ENCODE measurements around the gene MAP2K1. TPM values are rescaled to one million over a fixed set of nuclear protein-coding genes. Genes with fewer than 3 reads are reported as not detected.
"Not testable (repeated sequence)": the region's sequence is repeated elsewhere in the genome, so short reads cannot be mapped to it uniquely, and the experiment has no call there.

Gene MAP2K1
- total RNA-seq, 2 donors from 2014 or later = 44.7 to 45.9 TPM

DNA sequence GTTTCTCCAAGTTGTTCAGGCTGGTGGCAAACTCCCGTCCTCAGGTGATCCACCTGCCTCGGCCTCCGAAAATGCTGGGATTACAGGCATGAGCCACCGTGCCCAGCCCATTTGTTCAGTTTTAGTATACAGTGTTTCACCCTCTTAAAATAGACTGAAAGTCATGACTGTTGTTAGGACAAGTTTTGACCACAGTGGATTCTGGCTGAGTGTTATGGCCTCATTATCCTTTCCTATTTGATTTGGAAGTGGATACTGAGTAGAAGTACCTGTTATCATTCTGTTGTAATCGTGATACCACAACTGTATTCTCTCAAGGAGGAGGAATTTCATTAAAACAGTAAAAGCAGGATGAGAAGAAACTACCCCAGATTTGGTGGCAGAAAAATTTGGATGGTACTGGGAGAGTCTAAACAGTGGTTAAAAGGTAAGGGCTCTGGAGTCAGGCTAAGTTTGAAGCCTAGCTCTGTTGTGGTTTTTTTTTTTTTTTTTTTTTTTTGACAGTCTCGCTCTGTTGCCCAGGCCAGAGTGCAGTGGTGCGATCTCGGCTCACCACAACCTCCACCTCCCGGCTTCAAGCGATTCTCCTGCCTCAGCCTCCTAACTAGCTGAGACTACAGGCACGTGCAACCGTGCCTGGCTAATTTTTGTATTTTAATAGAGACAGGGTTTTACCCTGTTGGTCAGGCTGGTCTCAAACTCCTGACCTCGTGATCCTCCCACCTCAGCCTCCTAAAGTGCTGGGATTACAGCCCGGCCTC is 2.6 kb downstream of the MAP2K1 start:
- no peak for DNase-seq
- ATAC-seq = no peak
- intact Hi-C loops (cut with DNase I, micrococcal nuclease) = loop anchor here in 1 of 2 donors (5.0 kb wide), 1 partner anchor 108 kb away; the partner anchor contains the start of gene SNAPC5

DNA sequence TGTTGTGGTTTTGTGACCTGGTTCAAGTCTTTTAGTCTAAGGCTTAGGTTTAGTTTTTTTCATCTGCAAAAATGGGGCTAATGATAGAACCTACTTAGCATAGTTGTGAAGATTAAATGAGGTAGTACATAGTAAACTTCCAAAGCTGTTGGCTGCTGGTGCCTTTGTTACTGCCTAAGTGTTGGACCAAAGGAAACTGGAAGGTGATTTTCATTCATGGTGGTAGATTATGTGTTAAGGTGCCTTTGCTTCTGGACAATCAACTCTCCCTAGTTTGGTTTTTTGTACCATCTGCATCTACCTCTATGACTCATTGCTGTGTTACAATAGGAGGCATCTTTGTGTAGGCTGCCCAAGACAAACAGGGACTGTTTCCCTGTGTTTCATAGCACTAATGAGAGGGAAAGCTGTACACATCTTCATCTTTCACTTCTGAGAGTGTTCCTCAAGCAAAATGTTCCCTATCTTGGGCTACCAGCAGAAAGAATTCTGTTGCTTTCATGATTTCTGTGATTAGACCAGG is 3.2 kb downstream of the MAP2K1 start:
- intact Hi-C loops (cut with DNase I, micrococcal nuclease) = loop anchor here in 1 of 2 donors (5.0 kb wide), 1 partner anchor 107 kb away; the partner anchor contains the start of gene SNAPC5
- ATAC-seq (no peak), DNase-seq (no peak)

DNA sequence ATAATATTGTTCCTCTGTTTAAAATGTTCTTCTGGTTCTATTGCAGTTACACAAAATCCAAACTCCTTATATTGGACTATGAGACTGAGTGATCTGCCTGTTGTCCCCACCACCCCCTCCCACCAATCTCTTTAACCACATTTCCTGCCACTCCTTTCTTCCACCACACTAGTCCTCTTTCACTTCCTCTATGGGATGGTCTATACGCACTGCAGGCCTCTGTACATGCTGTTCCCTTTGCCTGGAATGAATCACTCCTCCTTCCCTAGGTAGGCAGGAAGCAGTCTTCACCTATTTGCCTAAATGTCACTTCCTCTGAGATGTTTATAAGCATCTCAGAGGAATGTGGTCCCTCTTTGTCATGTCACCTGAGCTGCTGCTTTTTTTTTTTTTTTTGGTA is 4.0 kb downstream of the MAP2K1 start:
- intact Hi-C loops (cut with DNase I, micrococcal nuclease) = no loop called here
- peak in 1 of 2 donors; percentile 32 for DNase-seq
- ATAC-seq = no peak

DNA sequence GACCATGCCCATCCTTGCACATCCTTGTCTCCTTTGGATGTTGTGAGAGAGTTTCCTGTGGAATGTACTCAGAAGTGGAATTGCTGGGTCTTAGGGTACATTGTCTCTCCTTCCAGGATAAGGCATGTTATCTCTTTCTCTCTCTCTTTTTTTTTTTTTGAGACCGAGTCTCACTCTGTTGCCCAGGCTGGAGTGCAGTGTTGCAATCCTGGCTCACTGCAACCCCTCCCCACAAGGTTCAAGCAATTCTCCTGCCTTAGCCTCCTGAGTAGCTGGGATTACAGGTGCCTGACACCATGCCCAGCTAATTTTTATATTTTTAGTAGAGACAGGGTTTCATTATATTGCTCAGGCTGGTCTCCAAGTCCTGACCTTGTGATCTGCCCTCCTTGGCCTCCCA is 6.3 kb downstream of the MAP2K1 start:
- ATAC-seq; DNase-seq; intact Hi-C loops (cut with DNase I, micrococcal nuclease): not testable (repeated sequence)

DNA sequence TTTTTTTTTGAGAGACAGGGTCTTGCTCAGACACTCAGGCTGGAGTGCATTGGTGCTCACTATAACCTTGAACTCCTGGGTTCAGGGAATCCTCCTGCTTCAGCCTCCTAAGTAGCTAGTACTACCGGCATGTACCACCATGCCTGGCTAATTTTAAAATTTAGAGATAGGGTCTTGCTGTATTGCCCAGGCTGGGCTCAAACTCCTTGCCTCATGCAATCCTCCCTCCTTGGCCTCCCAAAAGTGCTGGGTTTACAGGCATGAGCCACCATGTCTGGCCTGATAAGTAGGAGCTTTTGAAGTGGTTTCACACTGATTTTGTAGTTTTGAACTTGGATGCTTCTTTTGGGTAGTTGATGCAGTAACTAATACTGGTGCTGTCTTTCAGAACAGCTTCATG is 7.8 kb downstream of the MAP2K1 start:
- DNase-seq (no peak), ATAC-seq (no peak)
- intact Hi-C loops (cut with DNase I, micrococcal nuclease) = no loop called here

DNA sequence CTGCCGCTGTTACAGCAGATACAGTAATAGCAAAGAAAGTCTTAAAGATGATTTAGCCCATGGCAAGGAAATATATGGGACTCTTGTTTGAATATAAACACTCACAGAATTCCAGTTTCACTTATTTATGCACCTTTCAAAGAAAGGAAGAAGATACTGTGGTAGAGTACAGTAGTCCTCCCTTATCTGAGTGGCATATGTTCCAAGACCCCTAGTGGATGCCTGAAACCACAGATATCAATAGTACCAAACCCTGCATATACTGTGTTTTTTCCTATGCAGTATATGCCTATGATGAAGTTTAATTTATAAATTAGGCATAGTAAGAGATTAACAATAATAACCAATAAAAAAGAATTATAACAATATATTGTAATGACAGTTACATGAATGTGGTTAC is 8.2 kb downstream of the MAP2K1 start:
- intact Hi-C loops (cut with DNase I, micrococcal nuclease) = no loop called here

DNA sequence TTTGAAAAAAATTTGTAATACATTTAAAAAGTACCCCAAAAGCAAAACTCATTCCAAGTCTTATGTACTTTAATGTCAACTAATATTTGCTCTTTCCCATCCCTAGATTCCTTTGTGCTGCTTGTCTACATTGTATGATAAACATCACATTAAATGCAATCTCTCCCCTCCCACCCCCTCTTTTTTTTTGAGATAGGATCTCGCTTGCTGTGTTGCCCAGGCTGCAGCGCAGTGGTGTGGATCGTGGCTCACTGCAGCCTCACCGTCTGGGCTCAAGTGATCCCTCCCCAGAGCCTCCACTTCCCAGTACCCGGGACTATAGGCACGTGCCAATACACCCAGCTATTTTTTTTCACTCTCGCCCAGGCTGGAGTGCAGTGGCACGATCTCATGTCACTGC is 12.6 kb downstream of the MAP2K1 start:
- intact Hi-C loops (cut with DNase I, micrococcal nuclease) = no loop called here
- ATAC-seq (no peak), DNase-seq (no peak)

More for the DNA sequence above, 8.2 kb downstream of the MAP2K1 start:
- ATAC-seq = no peak
- no peak for DNase-seq

DNA sequence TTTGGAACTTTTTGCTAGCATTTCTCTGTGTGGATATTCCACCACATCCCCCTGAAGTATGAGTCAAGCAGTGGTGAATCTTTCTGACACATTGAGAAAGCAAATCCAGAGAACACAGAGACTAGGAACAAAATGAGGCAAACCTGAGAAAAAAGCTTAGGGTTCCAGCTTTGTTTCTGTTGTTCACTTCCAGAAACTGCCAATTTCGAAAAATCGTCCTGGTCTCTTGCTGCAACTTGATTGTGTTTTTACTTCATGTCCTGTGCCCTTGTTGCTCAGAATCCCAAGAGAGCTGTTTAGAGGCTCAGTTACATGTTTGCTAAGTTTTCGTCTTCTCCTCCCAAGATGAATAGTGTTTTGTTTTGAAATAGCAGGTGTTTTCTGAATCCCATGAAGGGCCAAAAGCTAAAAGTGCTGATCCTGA is 13.7 kb downstream of the MAP2K1 start:
- DNase-seq (no peak), ATAC-seq (no peak)
- intact Hi-C loops (cut with DNase I, micrococcal nuclease) = no loop called here

DNA sequence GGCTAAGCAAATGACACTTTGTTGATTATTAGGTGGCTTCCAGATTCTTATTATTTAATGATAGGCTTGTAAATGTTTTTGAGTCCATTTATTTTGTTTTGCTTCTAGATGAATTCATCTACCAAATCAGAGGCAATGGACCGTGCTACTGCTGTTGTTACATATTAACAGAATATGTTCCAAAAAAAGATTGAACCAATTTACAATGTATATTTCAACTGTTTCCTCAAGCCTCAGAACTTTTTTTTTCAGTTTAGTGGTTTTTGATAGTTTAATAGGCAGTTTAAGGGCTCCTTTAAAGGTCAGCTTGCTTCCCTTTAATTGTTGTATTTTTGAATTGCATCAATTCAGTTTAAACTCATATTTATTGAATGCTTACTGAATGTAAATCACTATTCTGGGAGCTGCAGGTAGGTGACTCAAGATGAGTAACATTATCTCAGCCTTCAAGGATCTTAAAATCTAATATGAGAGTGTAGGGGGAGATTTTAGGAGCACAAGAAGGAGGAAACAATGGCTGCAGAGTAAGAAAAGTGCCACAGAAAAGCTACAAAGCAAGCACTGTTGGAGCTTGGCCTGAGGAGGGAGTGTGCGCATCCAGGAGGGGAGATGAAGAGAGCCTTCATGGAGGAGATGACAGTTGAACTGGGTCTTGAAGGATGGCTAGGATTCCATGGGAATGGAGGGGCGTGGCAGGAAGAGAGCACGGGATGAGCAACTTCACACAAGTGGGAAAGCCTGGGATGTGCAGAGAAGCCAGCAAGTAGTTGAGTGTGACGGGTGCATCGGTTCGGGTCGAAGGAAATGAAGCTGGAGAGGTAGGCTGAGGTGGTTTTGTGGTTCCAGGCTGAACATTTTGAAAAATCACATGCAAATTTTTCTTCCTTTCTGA is 14.7 kb downstream of the MAP2K1 start:
- no peak for ATAC-seq
- no peak for DNase-seq
- intact Hi-C loops (cut with DNase I, micrococcal nuclease) = no loop called here

DNA sequence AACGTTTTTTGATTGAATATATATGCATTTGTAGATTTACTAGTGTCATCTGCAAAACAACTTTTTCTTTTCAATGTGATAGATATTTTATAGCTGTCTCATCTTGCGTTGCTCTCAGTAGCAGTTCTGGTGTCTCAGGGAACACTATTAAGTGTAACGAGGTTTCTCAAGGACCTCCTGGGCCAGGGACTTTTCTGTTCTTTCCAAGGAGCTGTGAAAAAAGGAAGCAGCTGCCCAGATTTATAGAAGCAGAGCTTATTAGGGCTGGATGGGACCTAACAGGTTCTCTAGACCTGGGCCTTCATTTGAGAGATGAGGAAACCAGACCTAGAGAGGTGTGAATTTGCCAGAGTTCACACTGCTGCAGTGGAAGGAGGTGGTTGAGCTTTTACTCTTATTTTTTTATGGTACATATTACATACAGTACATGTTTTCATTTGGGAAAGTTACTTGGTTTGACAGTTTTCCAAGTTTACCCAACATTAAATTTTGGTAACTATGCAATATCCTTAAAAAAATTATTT is 16.1 kb downstream of the MAP2K1 start:
- ATAC-seq = no peak
- no peak for DNase-seq
- intact Hi-C loops (cut with DNase I, micrococcal nuclease) = no loop called here

DNA sequence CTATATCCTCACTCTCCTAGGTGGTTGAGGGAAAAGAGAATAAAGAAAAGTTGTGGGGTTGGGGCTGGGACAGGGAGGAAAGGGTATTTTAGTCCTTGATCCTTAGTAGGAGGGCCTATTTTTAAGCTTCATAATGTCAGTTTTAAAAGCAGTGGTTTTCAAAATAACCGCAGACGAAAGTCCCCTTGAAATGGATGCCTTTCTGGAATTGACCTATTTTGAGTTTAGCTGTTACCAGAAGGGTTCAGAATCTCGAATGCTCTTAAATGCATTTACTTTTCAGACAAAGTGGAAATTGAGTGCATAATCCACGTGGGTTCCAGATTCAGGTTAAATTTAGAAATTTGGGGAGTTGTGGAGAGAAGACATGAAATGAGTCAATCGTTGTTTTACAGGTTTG is 16.6 kb downstream of the MAP2K1 start:
- intact Hi-C loops (cut with DNase I, micrococcal nuclease) = no loop called here
- ATAC-seq = no peak
- no peak for DNase-seq

DNA sequence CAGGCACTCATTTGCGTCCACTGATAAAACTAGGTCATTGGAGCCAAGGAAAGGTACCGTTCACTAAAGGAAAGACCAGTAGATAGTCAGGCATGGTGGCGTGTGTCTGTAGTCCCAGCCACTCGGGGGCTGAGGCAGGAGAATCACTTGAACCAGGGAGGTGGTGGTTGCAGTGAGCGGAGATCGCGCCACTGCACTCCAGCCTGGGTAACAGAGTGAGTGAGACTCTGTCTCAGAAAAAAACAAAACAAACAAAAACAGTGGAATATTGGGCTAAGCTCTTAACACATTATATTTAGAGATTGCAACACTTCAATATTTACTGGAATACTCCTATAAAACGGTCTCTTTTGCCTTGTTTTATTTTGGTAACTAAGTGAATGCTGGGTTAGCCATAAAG is 17.4 kb downstream of the MAP2K1 start:
- no peak for ATAC-seq
- intact Hi-C loops (cut with DNase I, micrococcal nuclease) = no loop called here
- DNase-seq = no peak

DNA sequence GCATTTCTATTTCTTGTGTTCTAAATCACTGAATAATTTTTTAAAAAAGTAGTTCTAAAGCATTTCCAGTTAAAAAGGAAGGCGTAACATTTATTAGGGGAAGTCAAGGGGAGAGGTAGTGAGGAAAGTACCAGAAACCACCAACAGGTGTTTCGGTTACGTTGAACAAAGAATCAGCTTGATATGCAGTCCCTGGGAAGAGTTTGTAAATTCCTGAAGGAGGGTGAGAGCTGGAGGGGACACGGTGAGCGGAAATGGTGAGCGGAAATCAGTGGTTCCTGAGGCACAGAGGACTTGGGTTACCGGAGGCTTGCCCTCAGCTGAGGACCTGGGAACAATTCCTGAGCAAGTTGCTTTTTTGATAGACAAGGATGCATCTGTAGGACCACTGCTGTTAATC is 17.8 kb downstream of the MAP2K1 start:
- ATAC-seq (no peak), DNase-seq (no peak)
- intact Hi-C loops (cut with DNase I, micrococcal nuclease) = no loop called here

DNA sequence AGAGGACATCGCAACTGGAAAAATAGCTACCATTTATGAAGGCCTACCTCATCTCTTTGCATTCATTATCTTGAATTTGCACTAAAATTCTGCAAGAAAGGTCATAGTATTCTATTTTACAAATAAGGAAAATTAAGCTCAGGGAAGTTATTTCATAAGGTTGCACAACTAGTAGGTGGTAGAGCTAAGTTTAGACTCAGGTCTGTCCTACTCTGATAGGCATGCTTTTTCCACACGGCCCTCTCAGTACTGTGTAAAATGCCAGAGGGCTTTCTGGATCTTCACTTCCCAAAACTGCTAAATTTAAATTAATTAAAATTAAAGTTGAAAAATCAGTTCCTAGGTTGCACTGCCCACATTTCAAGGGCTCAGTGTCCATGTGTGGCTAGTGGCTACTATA is 18.3 kb downstream of the MAP2K1 start:
- no peak for ATAC-seq
- DNase-seq = no peak
- intact Hi-C loops (cut with DNase I, micrococcal nuclease) = no loop called here

DNA sequence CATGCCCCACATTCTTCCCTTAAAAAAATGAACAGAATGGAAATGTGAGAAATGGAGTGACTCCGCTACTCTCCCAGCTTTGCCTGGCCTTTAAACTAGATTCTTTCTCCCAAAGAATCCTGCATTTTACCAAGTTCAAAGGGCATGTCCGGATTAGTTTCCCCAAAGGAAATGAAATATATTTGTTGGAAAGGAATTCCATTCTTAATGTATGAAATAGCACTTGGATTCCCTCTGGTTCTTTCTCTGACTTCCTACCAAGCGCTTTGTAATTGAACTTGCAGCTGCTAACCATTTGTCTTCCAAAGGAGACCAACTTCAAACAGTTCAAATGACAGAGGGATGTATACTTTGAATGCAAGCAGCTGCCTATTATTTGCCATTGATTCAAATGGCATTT is 18.9 kb downstream of the MAP2K1 start:
- DNase-seq (no peak), ATAC-seq (no peak)
- intact Hi-C loops (cut with DNase I, micrococcal nuclease) = no loop called here

DNA sequence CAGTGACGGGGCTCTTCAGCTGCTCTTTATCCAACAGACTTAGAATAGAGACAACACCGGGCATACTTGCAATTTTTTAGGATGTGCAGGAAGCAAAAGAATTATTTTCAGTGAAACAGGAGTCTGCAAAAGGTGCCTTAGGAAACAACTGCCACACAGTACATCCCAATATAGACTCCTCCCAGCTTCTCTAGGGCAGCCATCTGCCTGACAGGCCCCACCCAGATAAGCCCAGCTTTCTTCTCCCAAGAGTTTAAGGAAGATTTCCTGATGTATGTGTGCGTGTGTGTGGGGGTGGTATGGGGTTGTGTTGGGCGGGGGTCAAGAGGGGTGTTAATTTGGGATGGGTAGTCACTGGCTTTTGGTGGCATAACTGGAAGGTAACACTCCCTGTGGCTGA is 21.5 kb downstream of the MAP2K1 start:
- intact Hi-C loops (cut with DNase I, micrococcal nuclease) = no loop called here
- DNase-seq (no peak), ATAC-seq (peak; percentile 49)

DNA sequence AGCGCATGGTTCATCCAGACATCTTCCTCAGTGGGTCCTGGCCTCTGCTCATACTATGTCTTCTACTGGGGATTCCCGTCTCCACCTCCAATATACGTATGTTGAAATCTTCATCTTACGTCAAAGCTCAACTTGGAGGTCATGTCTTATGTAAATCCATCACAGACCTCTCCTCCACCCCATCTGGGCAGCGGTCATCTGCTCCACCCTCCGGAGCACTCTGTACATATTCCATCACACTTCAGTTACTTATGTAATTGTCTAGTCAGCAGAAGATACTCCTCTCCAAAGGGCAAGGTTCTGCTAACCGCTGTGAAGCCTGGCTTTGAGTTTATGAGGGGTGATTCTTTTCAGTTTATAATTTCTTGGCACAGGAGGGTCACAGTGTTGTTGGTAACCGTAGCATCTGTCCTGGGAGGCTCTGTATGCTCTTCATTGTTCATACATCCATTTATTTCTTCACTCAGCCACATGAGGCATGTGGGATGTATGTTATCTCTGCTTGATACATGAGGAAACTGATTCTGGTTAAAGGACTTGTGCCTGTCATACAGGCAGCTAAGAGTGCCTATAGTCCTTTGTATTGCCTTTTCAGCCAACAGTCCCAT is 22.1 kb downstream of the MAP2K1 start:
- no peak for ATAC-seq
- DNase-seq = no peak
- intact Hi-C loops (cut with DNase I, micrococcal nuclease) = no loop called here

DNA sequence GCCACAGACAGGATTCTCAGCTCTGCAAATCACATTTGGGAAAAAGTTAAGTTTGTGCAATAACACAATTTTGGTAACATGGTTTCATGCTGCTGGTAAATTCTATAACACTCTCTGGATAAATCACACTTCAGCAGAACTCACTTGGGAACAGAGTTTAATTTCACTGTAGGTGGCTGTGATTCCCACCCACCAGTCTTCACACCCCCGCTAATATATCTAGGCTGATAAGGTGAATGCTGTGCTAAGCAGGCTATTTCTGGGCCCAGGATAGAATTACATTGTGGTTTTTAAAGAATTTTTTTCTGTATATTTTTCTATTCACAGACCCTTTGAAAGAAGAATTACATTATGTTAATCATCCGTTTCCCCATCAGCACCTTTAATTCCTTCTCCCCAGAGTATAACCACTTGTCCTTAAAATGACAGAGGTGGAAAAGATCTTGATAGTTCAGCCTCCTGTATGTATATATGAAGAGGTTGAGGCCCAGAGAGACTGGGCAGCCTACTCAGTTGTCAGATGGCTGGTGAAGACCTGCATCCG is 22.9 kb downstream of the MAP2K1 start:
- no peak for ATAC-seq
- intact Hi-C loops (cut with DNase I, micrococcal nuclease) = no loop called here
- DNase-seq = no peak

DNA sequence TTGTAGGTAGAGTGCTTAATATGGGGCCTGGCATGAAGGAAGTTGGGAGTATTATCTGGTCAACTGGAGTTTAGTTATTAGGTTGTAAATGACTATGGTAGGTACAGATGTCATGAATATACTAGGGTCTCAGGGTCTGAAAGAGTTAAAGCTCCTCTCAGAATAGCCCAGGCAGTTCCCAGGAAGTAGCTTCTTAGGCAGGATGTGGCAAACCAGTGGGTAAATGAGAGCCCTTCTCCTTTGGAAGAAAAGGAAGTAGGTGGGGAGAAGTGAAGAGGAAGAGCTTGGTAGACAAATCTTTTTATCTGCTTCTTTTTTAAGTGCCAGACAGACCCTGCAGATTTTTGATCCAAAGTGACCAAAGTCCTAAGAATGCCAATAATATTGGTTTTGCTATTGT is 24.5 kb downstream of the MAP2K1 start:
- no peak for ATAC-seq
- no peak for DNase-seq
- intact Hi-C loops (cut with DNase I, micrococcal nuclease) = no loop called here
